Thymus (tissue), 11 donors: ENCODE measurements around the gene SH3TC1. TPM values are rescaled to one million over a fixed set of nuclear protein-coding genes. Genes with fewer than 3 reads are reported as not detected.

Source experiments
- DNase-seq, 9 donors: peaks; one replicate each; pipeline ENCODE4 v3.0.0-alpha.2; 2013; ENCODE audit warnings: low spot score in 9 of 9, low read depth in 6 of 9, missing footprints in 1 of 9
- H3K27ac ChIP-seq, 2 donors: one replicate each; pipeline ENCODE4 v1.5.1; 2013; ENCODE audit warnings: control low read depth in 1 of 2, low read depth in 1 of 2, low read length in 1 of 2, mild to moderate bottlenecking in 1 of 2, moderate library complexity in 1 of 2
- H3K27me3 ChIP-seq, 2 donors: one replicate each; pipeline ENCODE4 v1.5.1; 2013; ENCODE audit warnings: low read length in 1 of 2; ENCODE audit not compliant: control insufficient read depth in 2 of 2, insufficient read depth in 1 of 2
- H3K36me3 ChIP-seq, 2 donors: one replicate each; pipeline ENCODE4 v1.5.1; 2013; ENCODE audit warnings: low read length in 1 of 2, mild to moderate bottlenecking in 1 of 2, moderate library complexity in 1 of 2; ENCODE audit not compliant: control insufficient read depth in 2 of 2, insufficient read depth in 2 of 2
- H3K4me1 ChIP-seq, 2 donors: one replicate each; pipeline ENCODE4 v1.5.1; 2013; ENCODE audit warnings: low read length in 2 of 2; ENCODE audit not compliant: control insufficient read depth in 2 of 2, insufficient read depth in 2 of 2
- H3K4me3 ChIP-seq, 2 donors: one replicate each; pipeline ENCODE4 v1.5.1; 2013; ENCODE audit warnings: low read length in 2 of 2, control low read depth in 1 of 2, mild to moderate bottlenecking in 1 of 2
- H3K9me3 ChIP-seq, 2 donors: one replicate each; pipeline ENCODE4 v1.5.1; 2013; ENCODE audit warnings: low read length in 1 of 2, mild to moderate bottlenecking in 1 of 2; ENCODE audit not compliant: control insufficient read depth in 2 of 2, insufficient read depth in 1 of 2
- WGBS: extraction: QIAGEN DNeasy Blood & Tissue Kit; methylation state at CpG from one replicate; pipeline ENCODE4 v1.1.7; 2013; 5-methylcytosine and 5-hydroxymethylcytosine counted together
- polyA plus RNA-seq: library from polyadenylated mRNA; stranded (reverse); fragments of 200-250 nt; gene quantifications from one replicate; pipeline ENCODE4 v1.2.3, GENCODE V29; 2013
- total RNA-seq: library from RNA; stranded (reverse); fragments of 120-200 nt; gene quantifications from one replicate; pipeline ENCODE4 v1.2.4, GENCODE V29; 2013
- donor health status: healthy.

SH3TC1 gene
- total and polyA plus RNA-seq, 2 donors: 114 to 146 TPM

DNA sequence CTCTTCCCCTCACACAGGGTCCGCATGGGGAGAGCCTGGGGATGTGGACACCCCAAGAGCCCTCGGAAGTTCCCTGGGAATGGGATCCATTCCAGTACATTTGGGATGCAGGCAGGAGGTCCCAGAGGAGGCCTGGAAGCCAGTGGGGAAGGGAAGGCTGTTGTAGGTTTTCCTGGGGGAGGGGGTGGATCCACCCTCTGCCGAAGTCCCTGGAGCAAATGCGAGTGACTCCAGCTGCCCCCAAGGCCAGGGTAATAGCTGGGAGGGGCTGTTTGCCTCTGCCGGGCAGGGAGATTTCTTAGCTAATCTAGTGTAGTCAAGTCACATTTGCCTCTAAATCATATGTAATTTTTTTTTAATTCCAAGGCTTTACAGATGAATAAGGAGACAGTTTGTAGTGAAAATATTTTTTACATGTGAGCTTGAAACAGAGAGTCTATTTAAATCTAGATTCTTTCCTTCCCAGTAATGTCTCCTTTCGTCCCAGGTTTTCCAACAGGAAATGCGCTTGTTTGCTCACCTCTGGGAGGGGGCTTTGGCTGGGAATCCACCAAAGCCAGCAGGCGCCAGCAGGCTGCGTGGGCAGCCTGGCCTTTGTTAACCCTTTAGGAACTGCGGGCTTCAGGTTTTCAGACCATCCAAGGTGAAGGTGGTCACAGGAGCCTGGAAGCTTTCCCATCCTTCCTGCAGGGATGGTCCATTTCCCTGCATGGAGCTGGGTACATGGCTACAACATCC is 26.8 kb downstream of the SH3TC1 start:
- peaks cover 2 to 21% of the 10 kb centered on the region in 2 donors for H3K9me3 ChIP-seq
- DNase-seq: no peak
- WGBS: 88% methylated on average over 10 of the region's 10 CpGs
- H3K27ac ChIP-seq: peak overlapping the region in 1 of 2 donors; percentile 98
- H3K36me3 ChIP-seq: peaks cover 50 to 74% of the 10 kb centered on the region in 2 donors
- H3K4me1 ChIP-seq: peaks cover 75 to 92% of the 10 kb centered on the region in 2 donors
- H3K4me3 ChIP-seq: peak overlapping the region; percentile 2 to 20
- peaks cover 0 to 8% of the 10 kb centered on the region in 2 donors for H3K27me3 ChIP-seq

DNA sequence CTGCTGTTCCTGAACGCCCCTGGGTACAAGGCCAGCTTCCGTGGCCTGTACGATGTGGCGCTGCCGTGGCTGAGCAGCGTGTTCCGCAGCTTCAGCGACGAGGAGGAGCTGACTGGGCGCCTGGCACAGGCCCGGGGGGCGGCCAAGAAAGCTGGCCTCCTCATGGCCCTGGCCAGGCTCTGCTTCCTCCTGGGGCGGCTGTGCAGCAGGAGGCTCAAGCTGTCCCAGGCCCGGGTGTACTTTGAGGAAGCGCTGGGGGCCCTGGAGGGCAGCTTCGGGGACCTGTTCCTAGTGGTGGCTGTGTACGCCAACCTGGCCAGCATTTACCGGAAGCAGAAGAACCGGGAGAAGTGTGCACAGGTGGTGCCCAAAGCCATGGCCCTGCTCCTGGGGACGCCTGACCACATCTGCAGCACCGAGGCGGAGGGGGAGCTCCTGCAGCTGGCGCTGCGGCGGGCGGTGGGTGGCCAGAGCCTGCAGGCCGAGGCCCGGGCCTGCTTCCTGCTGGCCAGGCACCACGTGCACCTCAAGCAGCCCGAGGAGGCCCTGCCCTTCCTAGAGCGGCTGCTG is 28.2 kb downstream of the SH3TC1 start:
- H3K27me3 ChIP-seq: peaks cover 0 to 10% of the 10 kb centered on the region in 2 donors
- H3K27ac ChIP-seq: peak overlapping the region; percentile 84 to 98
- H3K9me3 ChIP-seq: peaks cover 2 to 25% of the 10 kb centered on the region in 2 donors
- peaks cover 77 to 97% of the 10 kb centered on the region in 2 donors for H3K4me1 ChIP-seq
- 26% methylated on average over 31 of the region's 31 CpGs for WGBS
- H3K4me3 ChIP-seq: peak overlapping the region in 1 of 2 donors; percentile 10
- peak in 2 of 9 donors; percentile 58 to 76 for DNase-seq
- H3K36me3 ChIP-seq: peaks cover 61 to 78% of the 10 kb centered on the region in 2 donors

DNA sequence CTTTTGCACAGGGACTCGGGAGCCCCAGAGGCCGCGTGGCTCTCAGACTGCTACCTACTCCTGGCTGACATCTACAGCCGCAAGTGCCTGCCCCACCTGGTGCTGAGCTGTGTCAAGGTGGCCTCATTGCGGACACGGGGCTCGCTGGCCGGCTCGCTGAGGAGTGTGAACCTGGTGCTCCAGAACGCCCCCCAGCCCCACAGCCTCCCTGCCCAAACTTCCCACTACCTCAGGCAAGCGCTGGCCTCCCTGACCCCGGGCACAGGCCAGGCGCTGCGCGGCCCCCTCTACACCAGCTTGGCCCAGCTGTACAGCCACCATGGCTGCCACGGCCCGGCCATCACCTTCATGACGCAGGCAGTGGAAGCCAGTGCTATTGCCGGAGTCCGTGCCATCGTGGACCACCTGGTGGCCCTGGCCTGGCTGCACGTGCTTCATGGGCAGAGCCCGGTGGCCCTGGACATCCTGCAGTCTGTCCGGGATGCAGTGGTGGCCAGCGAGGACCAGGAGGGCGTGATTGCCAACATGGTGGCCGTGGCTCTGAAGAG is 28.8 kb downstream of the SH3TC1 start:
- Histone ChIP-seq H3K27me3 (peaks cover 0 to 10% of the 10 kb centered on the region in 2 donors), H3K4me1 (peaks cover 79 to 97% of the 10 kb centered on the region in 2 donors), H3K27ac (peak overlapping the region; percentile 84 to 98), H3K36me3 (peaks cover 65 to 79% of the 10 kb centered on the region in 2 donors), H3K9me3 (peaks cover 2 to 28% of the 10 kb centered on the region in 2 donors), H3K4me3 (peak overlapping the region in 1 of 2 donors; percentile 57)
- peak in 1 of 9 donors; percentile 43 for DNase-seq
- 77% methylated on average over 27 of the region's 27 CpGs for WGBS

DNA sequence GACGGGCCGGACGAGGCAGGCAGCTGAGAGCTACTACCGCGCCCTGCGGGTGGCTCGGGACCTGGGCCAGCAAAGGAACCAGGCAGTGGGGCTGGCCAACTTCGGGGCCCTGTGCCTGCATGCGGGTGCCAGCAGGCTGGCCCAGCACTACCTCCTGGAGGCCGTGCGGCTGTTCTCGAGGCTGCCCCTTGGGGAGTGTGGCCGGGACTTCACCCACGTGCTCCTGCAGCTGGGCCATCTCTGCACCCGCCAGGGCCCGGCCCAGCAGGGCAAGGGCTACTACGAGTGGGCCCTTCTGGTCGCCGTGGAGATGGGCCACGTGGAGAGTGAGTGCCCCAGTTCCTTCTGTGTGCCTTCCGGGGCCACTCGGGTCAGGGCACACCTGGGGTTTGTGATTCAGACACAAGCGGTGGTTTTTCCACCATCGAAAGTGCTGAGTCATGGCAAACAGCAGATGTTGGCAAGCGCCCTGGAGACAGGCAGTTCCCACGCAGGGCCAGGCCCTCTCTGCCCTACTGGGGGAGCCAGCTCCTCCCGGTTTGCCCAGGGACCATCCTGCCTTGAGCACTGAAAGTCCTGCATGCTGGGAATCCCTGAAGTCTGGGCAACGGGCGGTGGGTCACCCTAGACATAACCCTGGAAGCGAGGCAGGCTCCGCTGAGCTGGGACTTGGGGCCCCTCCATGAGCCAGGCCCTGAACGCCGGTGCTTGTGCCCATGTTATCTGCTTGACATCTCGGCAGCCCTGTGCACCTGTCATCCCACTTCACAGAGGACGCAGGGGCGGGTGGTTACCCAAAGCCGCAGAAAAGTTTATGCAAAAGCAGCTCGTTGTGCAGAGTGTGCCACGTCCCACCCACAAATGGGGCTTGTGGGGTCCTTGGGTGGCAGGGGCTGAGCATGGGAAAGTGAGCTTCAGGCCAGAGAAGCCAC is 29.5 kb downstream of the SH3TC1 start:
- peak; percentile 86 to 99 (median 93) for DNase-seq
- Histone ChIP-seq H3K9me3 (peaks cover 7 to 31% of the 10 kb centered on the region in 2 donors), H3K4me1 (peaks cover 74 to 95% of the 10 kb centered on the region in 2 donors), H3K4me3 (peak overlapping the region; percentile 53 to 57), H3K36me3 (peaks cover 65 to 79% of the 10 kb centered on the region in 2 donors), H3K27me3 (peaks cover 0 to 10% of the 10 kb centered on the region in 2 donors), H3K27ac (peak overlapping the region; percentile 95 to 98)
- WGBS: 20% methylated on average over 39 of the region's 39 CpGs

DNA sequence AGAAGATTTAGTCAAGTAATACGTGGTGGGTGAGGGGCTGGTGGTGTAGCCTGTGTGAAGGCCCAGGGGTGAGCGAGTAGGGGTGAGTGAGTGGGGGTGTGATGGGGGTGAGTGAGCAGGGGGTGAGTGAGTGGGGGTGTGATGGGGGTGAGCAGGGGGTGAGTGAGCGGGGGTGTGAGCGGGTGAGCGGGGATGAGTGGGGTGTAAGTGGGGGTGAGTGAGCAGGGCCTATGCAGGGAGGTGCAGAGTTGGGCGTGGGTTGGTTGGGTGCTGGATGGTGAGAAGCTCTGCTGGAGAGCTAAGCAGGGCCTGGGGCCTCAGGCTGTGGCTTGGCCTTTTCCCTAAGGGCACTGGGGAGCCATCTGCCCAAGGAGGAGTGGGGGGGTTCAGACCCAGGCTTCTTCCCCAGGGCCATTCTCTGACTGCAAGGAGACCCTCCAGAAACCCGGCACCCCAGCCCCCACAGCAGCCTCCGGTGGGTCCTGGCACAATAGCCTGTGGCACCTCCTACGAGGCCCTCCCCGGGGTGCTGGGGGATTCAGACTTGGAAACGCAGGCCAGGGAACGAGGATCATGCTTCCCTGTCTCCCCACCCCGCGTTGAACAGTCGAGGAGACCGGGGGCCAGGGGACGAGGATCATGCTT is 30.4 kb downstream of the SH3TC1 start:
- DNase-seq: peak in 2 of 9 donors; percentile 76 to 82
- H3K4me3 ChIP-seq: peak overlapping the region; percentile 53 to 57

DNA sequence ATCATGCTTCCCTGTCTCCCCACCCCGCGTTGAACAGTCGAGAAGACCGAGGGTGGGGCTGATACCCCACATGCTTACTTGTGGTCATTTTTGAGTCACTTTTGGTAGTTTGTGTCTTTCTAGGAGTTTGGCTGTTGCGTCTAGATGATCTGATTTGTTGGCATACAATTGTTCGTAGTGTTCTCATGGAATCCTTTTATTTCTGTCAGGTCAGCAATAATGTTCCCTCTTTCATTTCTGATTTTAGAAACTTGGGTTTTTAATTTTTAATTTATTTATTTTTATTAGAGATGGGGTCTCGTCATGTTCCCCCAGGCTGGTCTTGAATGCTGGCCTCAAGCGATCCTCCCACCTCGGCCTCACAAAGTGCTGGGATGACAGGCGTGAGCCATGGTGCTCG is 30.9 kb downstream of the SH3TC1 start:
- no peak for DNase-seq
- Histone ChIP-seq H3K9me3 (peaks cover 8 to 26% of the 10 kb centered on the region in 2 donors), H3K27me3 (peaks cover 0 to 10% of the 10 kb centered on the region in 2 donors), H3K36me3 (peaks cover 65 to 79% of the 10 kb centered on the region in 2 donors), H3K27ac (peak overlapping the region; percentile 72 to 98), H3K4me3 (peak overlapping the region; percentile 53 to 57), H3K4me1 (peaks cover 67 to 89% of the 10 kb centered on the region in 2 donors)
- WGBS: 94% methylated on average over 11 of the region's 11 CpGs

More for the DNA sequence above, 30.4 kb downstream of the SH3TC1 start:
- Histone ChIP-seq H3K9me3 (peaks cover 8 to 27% of the 10 kb centered on the region in 2 donors), H3K27me3 (peaks cover 0 to 10% of the 10 kb centered on the region in 2 donors), H3K36me3 (peaks cover 65 to 79% of the 10 kb centered on the region in 2 donors), H3K27ac (peak overlapping the region; percentile 95 to 98), H3K4me1 (peaks cover 68 to 89% of the 10 kb centered on the region in 2 donors)
- 64% methylated on average over 17 of the region's 17 CpGs for WGBS

DNA sequence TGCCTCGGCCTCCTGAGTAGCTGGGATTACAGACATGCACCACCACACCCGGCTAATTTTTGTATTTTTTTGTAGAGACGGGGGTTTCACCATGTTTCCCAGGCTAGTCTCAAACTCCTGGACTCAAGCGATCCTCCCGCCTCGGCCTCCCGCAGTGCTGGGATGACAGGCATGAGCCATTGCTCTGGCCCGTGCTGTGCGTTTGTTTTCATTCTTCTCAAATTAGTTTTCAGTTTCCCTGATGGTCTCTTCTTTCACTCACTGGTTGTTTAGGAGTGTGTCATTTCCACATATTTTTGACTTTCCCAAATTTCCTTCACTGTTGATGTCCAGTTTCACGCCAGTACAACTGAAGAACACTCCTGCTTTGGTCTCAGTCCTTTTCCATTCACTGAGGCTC is 31.8 kb downstream of the SH3TC1 start:
- Histone ChIP-seq H3K9me3 (peaks cover 8 to 32% of the 10 kb centered on the region in 2 donors), H3K4me3 (peak overlapping the region; percentile 53 to 57), H3K4me1 (peaks cover 67 to 89% of the 10 kb centered on the region in 2 donors), H3K27ac (peak overlapping the region; percentile 10 to 98), H3K36me3 (peaks cover 71 to 79% of the 10 kb centered on the region in 2 donors), H3K27me3 (peaks cover 0 to 10% of the 10 kb centered on the region in 2 donors)
- 97% methylated on average over 10 of the region's 10 CpGs for WGBS
- DNase-seq: no peak

GRCh38 chr4:8231551-8232049 is 32.5 kb downstream of the SH3TC1 start:
- H3K27ac ChIP-seq: peak overlapping the region in 1 of 2 donors; percentile 98
- 97% methylated on average over 21 of the region's 21 CpGs for WGBS
- no peak for DNase-seq
- peaks cover 8 to 32% of the 10 kb centered on the region in 2 donors for H3K9me3 ChIP-seq
- peaks cover 72 to 80% of the 10 kb centered on the region in 2 donors for H3K36me3 ChIP-seq
- H3K27me3 ChIP-seq: peaks cover 0 to 10% of the 10 kb centered on the region in 2 donors
- H3K4me1 ChIP-seq: peaks cover 67 to 89% of the 10 kb centered on the region in 2 donors
- H3K4me3 ChIP-seq: peak overlapping the region in 1 of 2 donors; percentile 57
